K562 (cell line): ENCODE measurements around the gene CORT. TPM values are rescaled to one million over a fixed set of nuclear protein-coding genes. Genes with fewer than 3 reads are reported as not detected.

Experiments used
- GTF2B ChIP-seq: IDR thresholded peaks from 2 replicates; pipeline ENCODE4 v1.6.1; 2011; ENCODE audit not compliant: insufficient read length; ENCODE audit errors: extremely low read depth
- HEY1 ChIP-seq: fragments of 250-450 bp; sonication (Bioruptor Pico); IDR thresholded peaks from 2 replicates; pipeline ENCODE4 v1.5.0; 2020; ENCODE audit warnings: mild to moderate bottlenecking, moderate library complexity, borderline replicate concordance
- MEF2A ChIP-seq: IDR thresholded peaks from 2 replicates; pipeline ENCODE4 v1.6.1; 2011; ENCODE audit warnings: low read depth, mild to moderate bottlenecking, low read length, moderate library complexity; ENCODE audit not compliant: control insufficient read depth
- NBN ChIP-seq: fragments of 450-650 bp; IDR thresholded peaks from 2 replicates; pipeline ENCODE4 v1.6.1; 2016; ENCODE audit warnings: low read depth, mild to moderate bottlenecking
- NFRKB ChIP-seq: fragments of 450-650 bp; IDR thresholded peaks from 2 replicates; pipeline ENCODE4 v1.6.1; 2016; ENCODE audit warnings: low read depth
- NUFIP1 ChIP-seq: fragments of 450-650 bp; IDR thresholded peaks from 2 replicates; pipeline ENCODE4 v1.6.1; 2018; ENCODE audit not compliant: partially characterized antibody
- RBM15 ChIP-seq: fragments of 200-400 bp; formaldehyde crosslinking; IDR thresholded peaks from 2 replicates; pipeline ENCODE4 v1.6.1; 2018; ENCODE audit warnings: mild to moderate bottlenecking, low read length, moderate library complexity; ENCODE audit not compliant: insufficient read depth
- ZC3H8 ChIP-seq: fragments of 450-650 bp; IDR thresholded peaks from 2 replicates; pipeline ENCODE4 v1.6.1; 2017
- ZNF445 ChIP-seq: fragments of 250-450 bp; sonication (Bioruptor Pico); IDR thresholded peaks from 2 replicates; pipeline ENCODE4 v1.4.0; 2020; ENCODE audit warnings: low read depth, mild to moderate bottlenecking, moderate library complexity
- ZNF518B ChIP-seq: fragments of 250-450 bp; sonication (Bioruptor Pico); IDR thresholded peaks from 2 replicates; pipeline ENCODE4 v1.5.0; 2021; ENCODE audit warnings: mild to moderate bottlenecking, moderate library complexity
- ZNF76 ChIP-seq: fragments of 250-450 bp; sonication (Bioruptor Pico); IDR thresholded peaks from 2 replicates; pipeline ENCODE4 v1.4.0; 2020; ENCODE audit warnings: mild to moderate bottlenecking, moderate library complexity, borderline replicate concordance
- polyA plus RNA-seq, 8 experiments: library from polyadenylated mRNA; depleted of rRNA in 4 of 8; stranded (reverse) in 5 of 8; unstranded in 3 of 8; fragments of >200 nt; fragmentation: Nextera tagmentation in 2 of 8; fragmentation: Illumina TruSeq in 1 of 8; extraction: Ambion mirVana in 2 of 8; extraction: Trizol in 1 of 8; gene quantifications; 2 replicates each; pipeline versions ENCODE4 v1.2.1 to v1.2.3, GENCODE V29; 2011 to 2014; ENCODE audit warnings: inconsistent platforms in 1 of 8, missing spikeins in 1 of 8
- total RNA-seq, 7 experiments: library from RNA; depleted of rRNA in 6 of 7; stranded (reverse); fragments of >200 nt in 6 of 7; fragmentation: Illumina TruSeq in 2 of 7; extraction: Trizol in 2 of 7; gene quantifications; 2 replicates each; pipeline versions ENCODE4 v1.2.1 to v1.2.3, GENCODE V29; 2011 to 2021; ENCODE audit warnings: low replicate concordance in 1 of 7
- TF ChIP-seq, protein P1 (sequence below): fragments of 200-600 bp; sonication (generic); IDR thresholded peaks from one replicate; pipeline ENCODE4 v1.6.1; 2012; ENCODE audit warnings: mild to moderate bottlenecking, low read depth, low read length, inconsistent platforms

CORT gene
- total and polyA plus RNA-seq, 9 of the 15 experiments (the other 6 are each of a cell fraction or from before 2014, with no cell fraction given) = 0.08 to 0.54 (median 0.13) TPM; not detected in 5

DNA sequence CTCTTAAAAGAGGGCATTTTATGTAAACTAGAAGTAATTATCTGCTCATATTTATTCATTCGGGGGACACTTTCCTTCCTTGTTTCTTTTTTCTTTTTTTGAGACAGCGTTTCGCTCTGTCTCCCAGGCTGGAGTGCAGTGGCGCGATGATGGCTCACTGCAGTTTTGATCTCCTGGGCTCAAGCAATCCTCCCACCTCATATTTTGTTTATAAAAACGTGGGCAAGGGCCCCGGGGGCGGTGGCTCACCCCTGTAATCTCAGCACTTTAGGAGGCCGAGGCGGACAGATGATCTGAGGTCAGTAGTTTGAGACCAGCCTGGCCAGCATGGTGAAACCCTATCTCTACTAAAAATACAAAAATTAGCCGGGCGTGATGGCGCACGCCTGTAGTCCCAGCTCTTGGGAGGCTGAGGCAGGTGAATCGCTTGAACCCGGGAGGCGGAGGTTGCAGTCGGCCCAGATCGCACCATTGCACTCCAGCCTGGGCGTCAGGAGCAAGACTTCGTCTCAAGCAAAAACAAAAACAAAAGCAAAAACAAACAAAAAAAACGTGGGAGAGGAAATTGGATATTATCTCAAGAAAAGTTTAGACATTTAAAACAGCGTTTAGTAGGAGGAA lies 23.4 kb downstream of the CORT start (continued):
- no peak for TF ChIP-seq ZNF76 (CRISPR knock-in tag)
- TF ChIP-seq MEF2A = no peak
- peak; percentile 35; the same call in 1 of the 2 replicates for TF ChIP-seq NBN
- TF ChIP-seq ZNF518B = no peak
- peak; percentile 71 for TF ChIP-seq NFRKB
- peak; percentile 18 for TF ChIP-seq GTF2B
- TF ChIP-seq ZNF445 (CRISPR knock-in tag) = 0 out of 2 replicates have a peak, but pooled peaks have one; percentile 19
- peak; percentile 30 for TF ChIP-seq NUFIP1
- no peak for TF ChIP-seq RBM15
- TF ChIP-seq ZC3H8 = 0 out of 2 replicates have a peak, but pooled peaks have one; percentile 44
- TF ChIP-seq, protein P1, sequence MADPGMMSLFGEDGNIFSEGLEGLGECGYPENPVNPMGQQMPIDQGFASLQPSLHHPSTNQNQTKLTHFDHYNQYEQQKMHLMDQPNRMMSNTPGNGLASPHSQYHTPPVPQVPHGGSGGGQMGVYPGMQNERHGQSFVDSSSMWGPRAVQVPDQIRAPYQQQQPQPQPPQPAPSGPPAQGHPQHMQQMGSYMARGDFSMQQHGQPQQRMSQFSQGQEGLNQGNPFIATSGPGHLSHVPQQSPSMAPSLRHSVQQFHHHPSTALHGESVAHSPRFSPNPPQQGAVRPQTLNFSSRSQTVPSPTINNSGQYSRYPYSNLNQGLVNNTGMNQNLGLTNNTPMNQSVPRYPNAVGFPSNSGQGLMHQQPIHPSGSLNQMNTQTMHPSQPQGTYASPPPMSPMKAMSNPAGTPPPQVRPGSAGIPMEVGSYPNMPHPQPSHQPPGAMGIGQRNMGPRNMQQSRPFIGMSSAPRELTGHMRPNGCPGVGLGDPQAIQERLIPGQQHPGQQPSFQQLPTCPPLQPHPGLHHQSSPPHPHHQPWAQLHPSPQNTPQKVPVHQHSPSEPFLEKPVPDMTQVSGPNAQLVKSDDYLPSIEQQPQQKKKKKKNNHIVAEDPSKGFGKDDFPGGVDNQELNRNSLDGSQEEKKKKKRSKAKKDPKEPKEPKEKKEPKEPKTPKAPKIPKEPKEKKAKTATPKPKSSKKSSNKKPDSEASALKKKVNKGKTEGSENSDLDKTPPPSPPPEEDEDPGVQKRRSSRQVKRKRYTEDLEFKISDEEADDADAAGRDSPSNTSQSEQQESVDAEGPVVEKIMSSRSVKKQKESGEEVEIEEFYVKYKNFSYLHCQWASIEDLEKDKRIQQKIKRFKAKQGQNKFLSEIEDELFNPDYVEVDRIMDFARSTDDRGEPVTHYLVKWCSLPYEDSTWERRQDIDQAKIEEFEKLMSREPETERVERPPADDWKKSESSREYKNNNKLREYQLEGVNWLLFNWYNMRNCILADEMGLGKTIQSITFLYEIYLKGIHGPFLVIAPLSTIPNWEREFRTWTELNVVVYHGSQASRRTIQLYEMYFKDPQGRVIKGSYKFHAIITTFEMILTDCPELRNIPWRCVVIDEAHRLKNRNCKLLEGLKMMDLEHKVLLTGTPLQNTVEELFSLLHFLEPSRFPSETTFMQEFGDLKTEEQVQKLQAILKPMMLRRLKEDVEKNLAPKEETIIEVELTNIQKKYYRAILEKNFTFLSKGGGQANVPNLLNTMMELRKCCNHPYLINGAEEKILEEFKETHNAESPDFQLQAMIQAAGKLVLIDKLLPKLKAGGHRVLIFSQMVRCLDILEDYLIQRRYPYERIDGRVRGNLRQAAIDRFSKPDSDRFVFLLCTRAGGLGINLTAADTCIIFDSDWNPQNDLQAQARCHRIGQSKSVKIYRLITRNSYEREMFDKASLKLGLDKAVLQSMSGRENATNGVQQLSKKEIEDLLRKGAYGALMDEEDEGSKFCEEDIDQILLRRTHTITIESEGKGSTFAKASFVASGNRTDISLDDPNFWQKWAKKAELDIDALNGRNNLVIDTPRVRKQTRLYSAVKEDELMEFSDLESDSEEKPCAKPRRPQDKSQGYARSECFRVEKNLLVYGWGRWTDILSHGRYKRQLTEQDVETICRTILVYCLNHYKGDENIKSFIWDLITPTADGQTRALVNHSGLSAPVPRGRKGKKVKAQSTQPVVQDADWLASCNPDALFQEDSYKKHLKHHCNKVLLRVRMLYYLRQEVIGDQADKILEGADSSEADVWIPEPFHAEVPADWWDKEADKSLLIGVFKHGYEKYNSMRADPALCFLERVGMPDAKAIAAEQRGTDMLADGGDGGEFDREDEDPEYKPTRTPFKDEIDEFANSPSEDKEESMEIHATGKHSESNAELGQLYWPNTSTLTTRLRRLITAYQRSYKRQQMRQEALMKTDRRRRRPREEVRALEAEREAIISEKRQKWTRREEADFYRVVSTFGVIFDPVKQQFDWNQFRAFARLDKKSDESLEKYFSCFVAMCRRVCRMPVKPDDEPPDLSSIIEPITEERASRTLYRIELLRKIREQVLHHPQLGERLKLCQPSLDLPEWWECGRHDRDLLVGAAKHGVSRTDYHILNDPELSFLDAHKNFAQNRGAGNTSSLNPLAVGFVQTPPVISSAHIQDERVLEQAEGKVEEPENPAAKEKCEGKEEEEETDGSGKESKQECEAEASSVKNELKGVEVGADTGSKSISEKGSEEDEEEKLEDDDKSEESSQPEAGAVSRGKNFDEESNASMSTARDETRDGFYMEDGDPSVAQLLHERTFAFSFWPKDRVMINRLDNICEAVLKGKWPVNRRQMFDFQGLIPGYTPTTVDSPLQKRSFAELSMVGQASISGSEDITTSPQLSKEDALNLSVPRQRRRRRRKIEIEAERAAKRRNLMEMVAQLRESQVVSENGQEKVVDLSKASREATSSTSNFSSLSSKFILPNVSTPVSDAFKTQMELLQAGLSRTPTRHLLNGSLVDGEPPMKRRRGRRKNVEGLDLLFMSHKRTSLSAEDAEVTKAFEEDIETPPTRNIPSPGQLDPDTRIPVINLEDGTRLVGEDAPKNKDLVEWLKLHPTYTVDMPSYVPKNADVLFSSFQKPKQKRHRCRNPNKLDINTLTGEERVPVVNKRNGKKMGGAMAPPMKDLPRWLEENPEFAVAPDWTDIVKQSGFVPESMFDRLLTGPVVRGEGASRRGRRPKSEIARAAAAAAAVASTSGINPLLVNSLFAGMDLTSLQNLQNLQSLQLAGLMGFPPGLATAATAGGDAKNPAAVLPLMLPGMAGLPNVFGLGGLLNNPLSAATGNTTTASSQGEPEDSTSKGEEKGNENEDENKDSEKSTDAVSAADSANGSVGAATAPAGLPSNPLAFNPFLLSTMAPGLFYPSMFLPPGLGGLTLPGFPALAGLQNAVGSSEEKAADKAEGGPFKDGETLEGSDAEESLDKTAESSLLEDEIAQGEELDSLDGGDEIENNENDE = no peak
- TF ChIP-seq HEY1 (CRISPR knock-in tag) = no peak
